ENCODE data around the gene HJURP.

Gene HJURP

GRCh38 chr2:233813236-233814055, 40.9 kb downstream of the HJURP start:
- DNase-seq (ENCODE audit: low spot score): no peak

GRCh38 chr2:233811732-233812131, 42.6 kb downstream of the HJURP start:
- no peak for DNase-seq (ENCODE audit: low spot score)

GRCh38 chr2:233811087-233811486, 43.2 kb downstream of the HJURP start:
- DNase-seq (ENCODE audit: low spot score): no peak

GRCh38 chr2:233810385-233810784, 44.0 kb downstream of the HJURP start:
- no peak for DNase-seq (ENCODE audit: low spot score)

GRCh38 chr2:233807966-233808935, 46.1 kb downstream of the HJURP start:
- DNase-seq (ENCODE audit: low spot score): no peak

- DNase-seq (ENCODE audit: low spot score): no peak
Measured at GRCh38 chr2:233807215-233807865, 47.0 kb downstream of the HJURP start.

GRCh38 chr2:233803994-233804393, 50.3 kb downstream of the HJURP start:
- DNase-seq (ENCODE audit: low spot score): no peak

GRCh38 chr2:233803292-233803911, 50.9 kb downstream of the HJURP start:
- DNase-seq (ENCODE audit: low spot score): no peak

GRCh38 chr2:233802132-233802815, 52.1 kb downstream of the HJURP start:
- DNase-seq (ENCODE audit: low spot score): no peak

- no peak for DNase-seq (ENCODE audit: low spot score)
Measured at GRCh38 chr2:233801357-233802131, 52.8 kb downstream of the HJURP start.

GRCh38 chr2:233800208-233800607, 54.1 kb downstream of the HJURP start:
- no peak for DNase-seq (ENCODE audit: low spot score)

- DNase-seq (ENCODE audit: low spot score): no peak
Measured at GRCh38 chr2:233799716-233800115, 54.6 kb downstream of the HJURP start.

- DNase-seq (ENCODE audit: low spot score): no peak
Measured at GRCh38 chr2:233799087-233799665, 55.2 kb downstream of the HJURP start.

GRCh38 chr2:233798335-233799086, 55.8 kb downstream of the HJURP start:
- DNase-seq (ENCODE audit: low spot score): no peak

GRCh38 chr2:233796254-233796653, 58.1 kb downstream of the HJURP start:
- DNase-seq (ENCODE audit: low spot score): no peak

GRCh38 chr2:233795735-233796171, 58.6 kb downstream of the HJURP start:
- DNase-seq (ENCODE audit: low spot score): no peak

- DNase-seq (ENCODE audit: low spot score): no peak
Measured at GRCh38 chr2:233794128-233794658, 60.1 kb downstream of the HJURP start.

- no peak for DNase-seq (ENCODE audit: low spot score)
Measured at GRCh38 chr2:233793465-233794127, 60.7 kb downstream of the HJURP start.

All from pons (tissue), 1 donor.